ENCODE data around the gene GORASP2. TPM values are rescaled to one million over a fixed set of nuclear protein-coding genes. Genes with fewer than 3 reads are reported as not detected.

GORASP2 gene
- total and polyA plus RNA-seq, 2 experiments from 2014 or later = 44.5 to 45.2 TPM

- TF ChIP-seq ZNF462 (CRISPR knock-in tag; IDR thresholded peaks at IDR 0.05) (no peak), CREB1 (CRISPR knock-in tag; IDR thresholded peaks at IDR 0.05; ENCODE audit: low read depth) (no peak), POLR2AphosphoS5 (IDR thresholded peaks at IDR 0.05; ENCODE audit: low read depth) (no peak)
Observed at GRCh38 chr2:170895023-170895757, 33.9 kb upstream of the GORASP2 start (continued).

GRCh38 chr2:170896622-170897021, 32.4 kb upstream of the GORASP2 start:
- no peak for DNase-seq (ENCODE audit: low spot score)
- Histone ChIP-seq H2AFZ (no peak overlapping the region), H3K4me1 (ENCODE audit: insufficient read depth) (peaks cover 2% of the 10 kb centered on the region), H3K4me2 (no peak overlapping the region), H3K27ac (ENCODE audit: low read depth) (no peak overlapping the region), H3K36me3 (ENCODE audit: insufficient read depth) (no peaks in the 10 kb centered on the region), H3F3A (replicated peaks; ENCODE audit: low read depth) (no peaks in the 10 kb centered on the region), H3K27me3 (ENCODE audit: insufficient read depth) (no peaks in the 10 kb centered on the region), H3K79me2 (replicated peaks; ENCODE audit: insufficient read depth) (no peaks in the 10 kb centered on the region), H4K20me1 (replicated peaks; ENCODE audit: insufficient read depth) (no peaks in the 10 kb centered on the region), H3K4me3 (no peak overlapping the region), H3K9me2 (ENCODE audit: insufficient read depth) (0 out of 2 replicates have a peak, but pooled peaks cover 3% of the 10 kb centered on the region)
- no peak overlapping the region for H3K27ac Mint-ChIP-seq
- no peaks in the 10 kb centered on the region for H3K9me3 Mint-ChIP-seq
- no peak for ATAC-seq
- H3K4me3 Mint-ChIP-seq = no peak overlapping the region
- H3K36me3 Mint-ChIP-seq (ENCODE audit: low read depth) = no peaks in the 10 kb centered on the region
- H3K27me3 Mint-ChIP-seq (ENCODE audit: insufficient read depth, low read depth, poor library complexity) = no peaks in the 10 kb centered on the region
- H3K4me1 Mint-ChIP-seq = 0 out of 3 replicates have a peak, but pooled peaks cover 3% of the 10 kb centered on the region
- TF ChIP-seq CTCF (conservative IDR thresholded peaks at IDR 0.05; ENCODE audit: low read depth in 2 of 2) = no peak
- TF ChIP-seq STAT1 (IDR thresholded peaks at IDR 0.05; ENCODE audit: unreplicated experiment) = no peak
- no peak for TF ChIP-seq ZNF462 (CRISPR knock-in tag; IDR thresholded peaks at IDR 0.05)
- TF ChIP-seq ZNF331 (CRISPR knock-in tag; IDR thresholded peaks at IDR 0.05; ENCODE audit: low read depth) = no peak
- no peak for TF ChIP-seq POLR2AphosphoS5 (IDR thresholded peaks at IDR 0.05; ENCODE audit: low read depth)
